ENCODE data around the gene NOS1AP. TPM values are rescaled to one million over a fixed set of nuclear protein-coding genes. Genes with fewer than 3 reads are reported as not detected.

The NOS1AP gene
- total and polyA plus RNA-seq, 3 experiments from 2014 or later, result 0.07 TPM; not detected in 2

- Mint-ChIP-seq H3K4me3 (no peak overlapping the region), H3K27ac (no peak overlapping the region), H3K36me3 (no peaks in the 10 kb centered on the region), H3K4me1 (peaks cover 3 to 7% (median 4%) of the 10 kb centered on the region in 3 donors), H3K9me3 (no peaks in the 10 kb centered on the region), H3K27me3 (peaks cover 18 to 31% of the 10 kb centered on the region in 2 donors)
- ChIA-PET POLR2A (no interaction called here), CTCF (interaction anchor here (0.6 to 1.8 kb wide), 3 partner anchors 8 to 336 kb away, joined by 3 to 6 read pairs (median 3); no protein-coding TSS in a partner anchor)
- Histone ChIP-seq H3K4me3 (ENCODE audit: low read length) (no peak overlapping the region), H3K27me3 (ENCODE audit: insufficient read depth, low read length, poor library complexity, severe bottlenecking) (peaks cover 4% of the 10 kb centered on the region), H3K27ac (ENCODE audit: low read depth, low read length) (no peak overlapping the region), H3K36me3 (ENCODE audit: insufficient read depth, low read length) (no peaks in the 10 kb centered on the region), H3K9me3 (ENCODE audit: low read length) (no peaks in the 10 kb centered on the region), H3K4me1 (ENCODE audit: insufficient read depth, low read length) (no peaks in the 10 kb centered on the region)
- DNase-seq, result peak in 1 of 5 donors; percentile 2
These were observed 322.5 kb downstream of the NOS1AP start for GRCh38 chr1:162391790-162392563.

- CTCF ChIA-PET, result no interaction called here
These were observed 326.9 kb downstream of the NOS1AP start for GRCh38 chr1:162396201-162396906.

GRCh38 chr1:162397039-162397448, 327.6 kb downstream of the NOS1AP start:
- Mint-ChIP-seq H3K27ac (no peak overlapping the region), H3K9me3 (no peaks in the 10 kb centered on the region), H3K4me1 (peaks cover 0 to under 1% (median 0%) of the 10 kb centered on the region in 3 donors), H3K36me3 (no peaks in the 10 kb centered on the region), H3K27me3 (peaks cover 13 to 38% of the 10 kb centered on the region in 2 donors), H3K4me3 (no peak overlapping the region)
- Histone ChIP-seq H3K4me1 (ENCODE audit: insufficient read depth, low read length) (no peaks in the 10 kb centered on the region), H3K4me3 (ENCODE audit: low read length) (no peak overlapping the region), H3K9me3 (ENCODE audit: low read length) (no peaks in the 10 kb centered on the region), H3K36me3 (ENCODE audit: insufficient read depth, low read length) (no peaks in the 10 kb centered on the region), H3K27me3 (ENCODE audit: insufficient read depth, low read length, poor library complexity, severe bottlenecking) (peaks cover 4% of the 10 kb centered on the region), H3K27ac (ENCODE audit: low read depth, low read length) (no peak overlapping the region)
- CTCF ChIA-PET, result no interaction called here
- no peak for DNase-seq
- POLR2A ChIA-PET, result no interaction called here

More at GRCh38 chr1:162396201-162396906, 326.9 kb downstream of the NOS1AP start:
- POLR2A ChIA-PET, result no interaction called here
- Histone ChIP-seq H3K36me3 (ENCODE audit: insufficient read depth, low read length) (no peaks in the 10 kb centered on the region), H3K27ac (ENCODE audit: low read depth, low read length) (no peak overlapping the region), H3K27me3 (ENCODE audit: insufficient read depth, low read length, poor library complexity, severe bottlenecking) (peaks cover 4% of the 10 kb centered on the region), H3K4me1 (ENCODE audit: insufficient read depth, low read length) (no peaks in the 10 kb centered on the region), H3K9me3 (ENCODE audit: low read length) (no peaks in the 10 kb centered on the region), H3K4me3 (ENCODE audit: low read length) (no peak overlapping the region)
- Mint-ChIP-seq H3K4me1 (peaks cover 0 to 4% (median 0%) of the 10 kb centered on the region in 3 donors), H3K27ac (no peak overlapping the region), H3K36me3 (no peaks in the 10 kb centered on the region), H3K27me3 (peaks cover 13 to 37% of the 10 kb centered on the region in 2 donors), H3K4me3 (no peak overlapping the region), H3K9me3 (no peaks in the 10 kb centered on the region)
- DNase-seq, result no peak

GRCh38 chr1:162397943-162398560, 328.6 kb downstream of the NOS1AP start:
- Histone ChIP-seq H3K4me1 (ENCODE audit: insufficient read depth, low read length) (no peaks in the 10 kb centered on the region), H3K4me3 (ENCODE audit: low read length) (no peak overlapping the region), H3K27ac (ENCODE audit: low read depth, low read length) (no peak overlapping the region), H3K9me3 (ENCODE audit: low read length) (no peaks in the 10 kb centered on the region), H3K36me3 (ENCODE audit: insufficient read depth, low read length) (no peaks in the 10 kb centered on the region), H3K27me3 (ENCODE audit: insufficient read depth, low read length, poor library complexity, severe bottlenecking) (peaks cover 4% of the 10 kb centered on the region)
- POLR2A ChIA-PET, result no interaction called here
- Mint-ChIP-seq H3K36me3 (no peaks in the 10 kb centered on the region), H3K9me3 (no peaks in the 10 kb centered on the region), H3K4me3 (no peak overlapping the region), H3K27ac (no peak overlapping the region), H3K27me3 (peaks cover 15 to 40% of the 10 kb centered on the region in 2 donors), H3K4me1 (no peaks in the 10 kb centered on the region)
- no peak for DNase-seq
- CTCF ChIA-PET, result no interaction called here

GRCh38 chr1:162398999-162399580, 329.6 kb downstream of the NOS1AP start:
- ChIA-PET CTCF (no interaction called here), POLR2A (no interaction called here)
- no peak overlapping the region for H3K4me3 ChIP-seq (ENCODE audit: low read length)
- Mint-ChIP-seq H3K9me3 (no peaks in the 10 kb centered on the region), H3K4me3 (no peak overlapping the region), H3K4me1 (no peaks in the 10 kb centered on the region), H3K27me3 (peaks cover 15 to 45% of the 10 kb centered on the region in 2 donors), H3K36me3 (no peaks in the 10 kb centered on the region), H3K27ac (no peak overlapping the region)
- no peaks in the 10 kb centered on the region for H3K9me3 ChIP-seq (ENCODE audit: low read length)
- H3K4me1 ChIP-seq (ENCODE audit: insufficient read depth, low read length), result no peaks in the 10 kb centered on the region
- DNase-seq, result no peak
- H3K27ac ChIP-seq (ENCODE audit: low read depth, low read length), result no peak overlapping the region
- no peaks in the 10 kb centered on the region for H3K36me3 ChIP-seq (ENCODE audit: insufficient read depth, low read length)
- peaks cover 4% of the 10 kb centered on the region for H3K27me3 ChIP-seq (ENCODE audit: insufficient read depth, low read length, poor library complexity, severe bottlenecking)

- H3K27ac ChIP-seq (ENCODE audit: low read depth, low read length), result no peak overlapping the region
- H3K36me3 Mint-ChIP-seq, result no peaks in the 10 kb centered on the region
- POLR2A ChIA-PET, result no interaction called here
These were observed 331.4 kb downstream of the NOS1AP start for GRCh38 chr1:162400790-162401355.

DNA sequence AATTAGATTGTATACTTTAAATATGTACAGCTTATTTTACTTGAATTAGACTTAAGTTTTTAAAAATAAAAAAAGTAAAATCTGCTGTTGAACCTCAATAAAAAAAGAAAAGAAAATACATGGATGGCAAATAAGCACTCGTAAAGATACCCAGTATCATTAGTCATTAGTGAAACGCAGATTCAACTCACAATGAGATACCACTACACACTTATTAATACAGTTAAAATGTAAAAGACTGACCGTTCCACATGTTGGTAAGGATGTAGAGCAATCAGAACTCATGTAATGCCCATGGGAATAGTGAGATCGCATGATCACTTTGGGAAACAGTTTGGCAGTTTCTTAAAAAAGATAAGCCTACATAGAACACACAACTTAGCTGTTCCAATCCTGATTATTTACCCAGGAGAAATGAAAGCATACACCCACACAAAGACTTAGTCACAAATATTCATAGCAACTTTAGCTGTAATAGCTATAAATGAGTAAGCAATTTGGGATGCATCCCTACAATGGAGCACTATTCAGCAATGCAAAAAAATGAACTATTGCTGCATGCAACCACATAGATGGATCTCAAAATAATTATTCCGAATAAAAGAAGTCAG, 335.2 kb downstream of the NOS1AP start:
- DNase-seq, result no peak
- POLR2A ChIA-PET, result no interaction called here
- peaks cover 5 to 28% of the 10 kb centered on the region in 2 donors for H3K27me3 Mint-ChIP-seq
- Histone ChIP-seq H3K4me1 (ENCODE audit: insufficient read depth, low read length) (no peaks in the 10 kb centered on the region), H3K4me3 (ENCODE audit: low read length) (no peak overlapping the region), H3K27ac (ENCODE audit: low read depth, low read length) (no peak overlapping the region), H3K9me3 (ENCODE audit: low read length) (no peaks in the 10 kb centered on the region), H3K36me3 (ENCODE audit: insufficient read depth, low read length) (no peaks in the 10 kb centered on the region), H3K27me3 (ENCODE audit: insufficient read depth, low read length, poor library complexity, severe bottlenecking) (no peaks in the 10 kb centered on the region)
- H3K9me3 Mint-ChIP-seq, result no peaks in the 10 kb centered on the region
- no peak overlapping the region for H3K27ac Mint-ChIP-seq
- CTCF ChIA-PET, result no interaction called here
- no peaks in the 10 kb centered on the region for H3K36me3 Mint-ChIP-seq
- no peak overlapping the region for H3K4me3 Mint-ChIP-seq
- H3K4me1 Mint-ChIP-seq, result no peaks in the 10 kb centered on the region

More at GRCh38 chr1:162400790-162401355, 331.4 kb downstream of the NOS1AP start:
- no peaks in the 10 kb centered on the region for H3K4me1 Mint-ChIP-seq
- no peak overlapping the region for H3K4me3 ChIP-seq (ENCODE audit: low read length)
- H3K4me3 Mint-ChIP-seq, result no peak overlapping the region
- CTCF ChIA-PET, result no interaction called here
- H3K4me1 ChIP-seq (ENCODE audit: insufficient read depth, low read length), result no peaks in the 10 kb centered on the region
- H3K27me3 Mint-ChIP-seq, result peaks cover 15 to 45% of the 10 kb centered on the region in 2 donors
- H3K36me3 ChIP-seq (ENCODE audit: insufficient read depth, low read length), result no peaks in the 10 kb centered on the region
- no peaks in the 10 kb centered on the region for H3K9me3 Mint-ChIP-seq
- H3K9me3 ChIP-seq (ENCODE audit: low read length), result no peaks in the 10 kb centered on the region
- no peak overlapping the region for H3K27ac Mint-ChIP-seq
- peaks cover 4% of the 10 kb centered on the region for H3K27me3 ChIP-seq (ENCODE audit: insufficient read depth, low read length, poor library complexity, severe bottlenecking)
- no peak for DNase-seq

Measured in CD8-positive, alpha-beta memory T cell (primary cell).